SK-N-MC (cell line): ENCODE data around the gene GFM2.

Experiments
- EZH2 ChIP-seq: fragments of 200-600 bp; sonication (generic); IDR thresholded peaks from one replicate; pipeline ENCODE4 v1.6.1; 2017; ENCODE audit warnings: antibody characterized with exemption
- FOXP2 ChIP-seq: optimal IDR thresholded peaks from 2 replicates; pipeline ENCODE3; 2011; ENCODE audit warnings: mild to moderate bottlenecking, moderate library complexity; ENCODE audit not compliant: insufficient read depth; ENCODE audit errors: extremely low read length, control extremely low read depth
- POLR2AphosphoS5 ChIP-seq: IDR thresholded peaks from 2 replicates; pipeline ENCODE4 v1.6.1; 2012; ENCODE audit warnings: mild to moderate bottlenecking, low read depth, low read length, borderline replicate concordance

- TF ChIP-seq POLR2AphosphoS5 (no peak), EZH2 (no peak), FOXP2 (no peak)
Measured at GRCh38 chr5:74717596-74717995, 49.3 kb downstream of the GFM2 start.
